T-cell (primary cell): ENCODE data around the gene ZNF500. TPM values are rescaled to one million over a fixed set of nuclear protein-coding genes. Genes with fewer than 3 reads are reported as not detected.
"Not testable (repeated sequence)": the region's sequence is repeated elsewhere in the genome, so short reads cannot be mapped to it uniquely, and the experiment has no call there.

Experiments
- ATAC-seq, 4 experiments: fragments of 200-7000 bp in 3 of 4; fragments of 150-1000 bp in 1 of 4; cut with Tn5 transposase; replicated peaks in 1 of 4; 1 replicate in 3 of 4; 2 replicates in 1 of 4; pipeline ENCODE4 v1.10.0; 2021; ENCODE audit warnings: moderate library complexity in 3 of 4, mild to moderate bottlenecking in 2 of 4, moderate number of reproducible peaks in 1 of 4
- CTCF ChIA-PET, 2 donors: fragments of 300-600 bp; sonication (Branson Sonifier 250); formaldehyde crosslinking; loops; one replicate each; lab custom pipeline; 2022; ENCODE audit warnings: antibody characterized with exemption in 2 of 2; lab: Charles Lee
- POLR2A ChIA-PET, 2 donors: fragments of 300-600 bp; sonication (Branson Sonifier 250); formaldehyde crosslinking; loops; one replicate each; lab custom pipeline; 2022; ENCODE audit warnings: antibody characterized with exemption in 2 of 2; lab: Charles Lee
- DNase-seq, 35 experiments: peaks; one replicate each; pipeline versions ENCODE4 v3.0.0 to v3.0.0-alpha.2; 2013 to 2023
- H3K27ac ChIP-seq: one replicate; pipeline ENCODE4 v1.5.1; 2013; ENCODE audit warnings: low read length
- H3K27me3 ChIP-seq, 2 experiments: replicated peaks in 1 of 2; 1 replicate in 1 of 2; 2 replicates in 1 of 2; pipeline versions ENCODE4 v1.6.1 to v1.7.0; 2013; ENCODE audit warnings: low read length in 1 of 2, mixed read lengths in 1 of 2; ENCODE audit not compliant: control insufficient read depth in 2 of 2, insufficient read depth in 2 of 2; ENCODE audit errors: extremely low read depth in 1 of 2
- H3K36me3 ChIP-seq, 2 donors: 1 replicate in 1 of 2; 2 replicates in 1 of 2; pipeline versions ENCODE4 v1.6.1 to v1.7.0; 2013; ENCODE audit warnings: low read length in 1 of 2; ENCODE audit not compliant: control insufficient read depth in 2 of 2, insufficient read depth in 1 of 2; ENCODE audit errors: extremely low read depth in 1 of 2
- H3K4me1 ChIP-seq, 2 experiments: 1 replicate in 1 of 2; 2 replicates in 1 of 2; pipeline versions ENCODE4 v1.6.1 to v1.7.0; 2013; ENCODE audit warnings: low read length in 2 of 2, mixed read lengths in 1 of 2; ENCODE audit not compliant: insufficient read depth in 2 of 2, control insufficient read depth in 1 of 2; ENCODE audit errors: extremely low read depth in 1 of 2
- H3K4me3 ChIP-seq, 2 donors: 1 replicate in 1 of 2; 2 replicates in 1 of 2; pipeline versions ENCODE4 v1.5.1 to v1.7.0; 2013; ENCODE audit warnings: mild to moderate bottlenecking in 2 of 2, low read length in 1 of 2, moderate library complexity in 1 of 2; ENCODE audit not compliant: control insufficient read depth in 1 of 2; ENCODE audit errors: extremely low read depth in 1 of 2
- H3K9me3 ChIP-seq: 2 replicates; pipeline ENCODE4 v1.7.0; 2013
- H3K27ac Mint-ChIP-seq, 2 donors: one replicate each; pipeline ENCODE4 v1.8.0; 2020 to 2021; ENCODE audit warnings: mild to moderate bottlenecking in 2 of 2, mixed read lengths in 2 of 2
- H3K27me3 Mint-ChIP-seq, 2 donors: one replicate each; pipeline ENCODE4 v1.8.0; 2021 to 2022; ENCODE audit warnings: mixed read lengths in 2 of 2
- H3K36me3 Mint-ChIP-seq: one replicate; pipeline ENCODE4 v1.8.0; 2021; ENCODE audit warnings: mixed read lengths
- H3K4me1 Mint-ChIP-seq, 3 donors: one replicate each; pipeline ENCODE4 v1.8.0; 2020 to 2022; ENCODE audit warnings: mixed read lengths in 3 of 3, mild to moderate bottlenecking in 1 of 3
- H3K4me3 Mint-ChIP-seq, 3 donors: one replicate each; pipeline ENCODE4 v1.8.0; 2020 to 2022; ENCODE audit warnings: mild to moderate bottlenecking in 3 of 3, mixed read lengths in 3 of 3, moderate library complexity in 3 of 3
- H3K9me3 Mint-ChIP-seq, 3 donors: one replicate each; pipeline ENCODE4 v1.8.0; 2020 to 2022; ENCODE audit warnings: mixed read lengths in 3 of 3
- WGBS: methylation state at CpG from one replicate; pipeline ENCODE4 v1.1.5; 2013; ENCODE audit warnings: missing lambda C conversion rate; ENCODE audit not compliant: insufficient coverage; 5-methylcytosine and 5-hydroxymethylcytosine counted together
- total RNA-seq, 35 experiments: library from RNA in 6 of 35; stranded (reverse) in 6 of 35; fragments of 120-200 nt in 1 of 35; gene quantifications; one replicate each; pipeline versions ENCODE4 v1.2.1 to v1.2.4 and lab custom pipeline; 2013 to 2026

ZNF500 gene
- total RNA-seq, 5 donors from 2014 or later (not counting 1 experiment from before 2014, with no cell fraction given) = 19.7 to 36.6 (median 32.4) TPM

DNA sequence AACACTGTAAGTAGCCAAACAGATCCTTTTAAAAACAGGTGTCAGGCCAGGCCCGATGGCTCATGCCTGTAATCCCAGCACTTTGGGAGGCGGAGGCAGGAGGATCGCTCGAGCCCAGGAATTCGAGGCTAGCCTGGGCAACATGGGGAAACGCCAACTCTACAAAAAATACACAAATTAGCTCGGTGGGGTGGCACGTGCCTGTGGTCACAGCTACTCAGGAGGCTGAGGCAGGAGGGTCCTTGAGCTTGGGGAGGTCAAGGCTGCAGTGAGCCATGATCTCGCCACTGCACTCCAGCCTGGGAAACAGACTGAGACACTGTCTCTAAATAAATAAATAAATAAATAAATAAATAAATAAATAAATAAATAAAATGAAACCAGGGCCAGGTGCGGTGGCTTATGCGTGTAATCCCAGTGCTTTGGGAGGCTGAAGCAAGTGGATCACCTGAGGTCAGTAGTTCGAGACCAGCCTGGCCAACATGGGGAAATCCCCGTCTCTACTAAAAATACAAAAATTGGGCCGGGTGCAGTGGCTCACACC, 17.6 kb upstream of the ZNF500 start:
- DNase-seq, H3K9me3 Mint-ChIP-seq, CTCF ChIA-PET, H3K27me3 ChIP-seq, H3K4me3 Mint-ChIP-seq, H3K9me3 ChIP-seq, H3K27ac Mint-ChIP-seq, H3K4me1 Mint-ChIP-seq, H3K36me3 ChIP-seq, H3K4me1 ChIP-seq, H3K4me3 ChIP-seq, H3K27ac ChIP-seq, H3K36me3 Mint-ChIP-seq, POLR2A ChIA-PET, ATAC-seq, H3K27me3 Mint-ChIP-seq: not testable (repeated sequence)
- WGBS = 94% methylated on average over 8 of the region's 14 CpGs

- Histone ChIP-seq H3K4me3 (no peak overlapping the region), H3K9me3 (no peaks in the 10 kb centered on the region), H3K27me3 (peaks cover 0 to 3% of the 10 kb centered on the region in 2 experiments), H3K27ac (no peak overlapping the region), H3K36me3 (no peaks in the 10 kb centered on the region), H3K4me1 (no peaks in the 10 kb centered on the region)
- 82% methylated on average over 8 of the region's 16 CpGs for WGBS
- ATAC-seq (no peak), DNase-seq (no peak)
- POLR2A ChIA-PET = no interaction called here
- CTCF ChIA-PET = no interaction called here
- Mint-ChIP-seq H3K27ac (no peak overlapping the region), H3K4me1 (no peaks in the 10 kb centered on the region), H3K9me3 (no peaks in the 10 kb centered on the region), H3K27me3 (peaks cover 0 to 2% of the 10 kb centered on the region in 2 donors), H3K4me3 (no peak overlapping the region), H3K36me3 (no peaks in the 10 kb centered on the region)
These were observed 17.0 kb upstream of the ZNF500 start for GRCh38 chr16:4783951-4784336.

- Histone ChIP-seq H3K4me3 (no peak overlapping the region), H3K4me1 (no peaks in the 10 kb centered on the region), H3K27me3 (peaks cover 0 to 3% of the 10 kb centered on the region in 2 experiments), H3K27ac (no peak overlapping the region), H3K9me3 (no peaks in the 10 kb centered on the region), H3K36me3 (no peaks in the 10 kb centered on the region)
- ChIA-PET POLR2A (no interaction called here), CTCF (no interaction called here)
- Mint-ChIP-seq H3K4me3 (no peak overlapping the region), H3K27me3 (peaks cover 0 to 2% of the 10 kb centered on the region in 2 donors), H3K9me3 (no peaks in the 10 kb centered on the region), H3K27ac (no peak overlapping the region), H3K36me3 (no peaks in the 10 kb centered on the region), H3K4me1 (no peaks in the 10 kb centered on the region)
- DNase-seq (no peak), ATAC-seq (no peak)
- WGBS = 89% methylated on average over 10 of the region's 25 CpGs
These were observed 16.4 kb upstream of the ZNF500 start for GRCh38 chr16:4783251-4783950.

DNA sequence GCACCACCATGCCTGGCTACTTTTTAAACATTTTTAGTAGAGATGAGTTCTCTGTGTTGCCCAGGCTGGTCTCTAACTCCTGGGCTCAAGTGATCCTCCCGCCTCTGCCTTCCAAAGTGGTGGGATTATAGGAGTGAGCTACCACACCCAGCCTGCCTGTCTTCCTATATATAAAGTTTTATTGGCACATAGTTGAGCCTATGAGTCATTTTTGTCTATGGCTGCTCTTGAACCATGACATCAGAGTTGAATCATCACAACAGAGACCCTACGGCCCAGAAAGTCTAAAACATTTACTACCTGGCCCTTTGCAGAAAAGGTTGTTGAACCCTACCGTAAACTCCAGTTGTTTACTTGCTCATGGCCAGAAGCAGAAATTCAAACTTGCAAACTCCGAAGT, 13.3 kb upstream of the ZNF500 start:
- H3K27ac ChIP-seq = no peak overlapping the region
- DNase-seq (no peak), ATAC-seq (no peak)
- H3K27me3 ChIP-seq = peaks cover 0 to 3% of the 10 kb centered on the region in 2 experiments
- no peaks in the 10 kb centered on the region for H3K36me3 ChIP-seq
- Mint-ChIP-seq H3K27ac (no peak overlapping the region), H3K27me3 (peaks cover 0 to 2% of the 10 kb centered on the region in 2 donors), H3K9me3 (no peaks in the 10 kb centered on the region), H3K36me3 (no peaks in the 10 kb centered on the region), H3K4me3 (no peak overlapping the region), H3K4me1 (no peaks in the 10 kb centered on the region)
- H3K9me3 ChIP-seq = no peaks in the 10 kb centered on the region
- CTCF ChIA-PET = interaction anchor here in 1 of 2 donors (0.5 kb wide), 1 partner anchor 367 kb away, joined by 3 read pairs; no protein-coding TSS in a partner anchor
- POLR2A ChIA-PET = no interaction called here
- 94% methylated on average over 3 of the region's 4 CpGs for WGBS
- no peaks in the 10 kb centered on the region for H3K4me1 ChIP-seq
- H3K4me3 ChIP-seq = no peak overlapping the region

DNA sequence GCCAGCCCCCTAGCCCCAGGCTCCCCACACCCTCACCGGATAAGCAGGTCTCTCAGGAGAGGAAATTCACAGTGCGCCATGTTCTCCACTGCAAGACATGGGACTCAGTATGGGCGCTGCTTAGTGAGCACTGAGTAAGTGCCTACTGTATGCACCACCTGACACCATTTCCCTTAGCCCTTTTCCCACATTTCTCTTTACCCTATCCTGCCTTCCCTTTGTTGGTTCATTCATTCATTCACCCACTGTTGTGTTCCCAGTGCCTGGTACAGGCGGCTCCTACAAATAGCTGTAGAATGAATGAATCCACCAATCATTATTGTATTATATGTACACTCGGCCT, 11.1 kb upstream of the ZNF500 start:
- 93% methylated on average over 3 of the region's 5 CpGs for WGBS
- Histone ChIP-seq H3K27ac (no peak overlapping the region), H3K27me3 (no peaks in the 10 kb centered on the region), H3K4me3 (no peak overlapping the region), H3K9me3 (no peaks in the 10 kb centered on the region), H3K36me3 (no peaks in the 10 kb centered on the region), H3K4me1 (no peaks in the 10 kb centered on the region)
- H3K4me3 Mint-ChIP-seq = no peak overlapping the region
- no peaks in the 10 kb centered on the region for H3K27me3 Mint-ChIP-seq
- DNase-seq (no peak), ATAC-seq (no peak)
- H3K9me3 Mint-ChIP-seq = no peaks in the 10 kb centered on the region
- H3K4me1 Mint-ChIP-seq = no peaks in the 10 kb centered on the region
- CTCF ChIA-PET = no interaction called here
- POLR2A ChIA-PET = no interaction called here
- no peak overlapping the region for H3K27ac Mint-ChIP-seq
- H3K36me3 Mint-ChIP-seq = no peaks in the 10 kb centered on the region

- Histone ChIP-seq H3K4me1 (no peaks in the 10 kb centered on the region), H3K4me3 (no peak overlapping the region)
- no peaks in the 10 kb centered on the region for H3K4me1 Mint-ChIP-seq
These were observed 10.5 kb upstream of the ZNF500 start for GRCh38 chr16:4777339-4778049.

More at GRCh38 chr16:4777339-4778049, 10.5 kb upstream of the ZNF500 start:
- CTCF ChIA-PET = no interaction called here
- H3K36me3 Mint-ChIP-seq = no peaks in the 10 kb centered on the region
- 86% methylated on average over 6 of the region's 17 CpGs for WGBS
- H3K27ac Mint-ChIP-seq = no peak overlapping the region
- DNase-seq (no peak), ATAC-seq (no peak)
- no peaks in the 10 kb centered on the region for H3K27me3 Mint-ChIP-seq
- H3K27ac ChIP-seq = no peak overlapping the region
- POLR2A ChIA-PET = no interaction called here
- H3K4me3 Mint-ChIP-seq = no peak overlapping the region
- H3K9me3 Mint-ChIP-seq = no peaks in the 10 kb centered on the region
- no peaks in the 10 kb centered on the region for H3K27me3 ChIP-seq
- no peaks in the 10 kb centered on the region for H3K36me3 ChIP-seq
- H3K9me3 ChIP-seq = no peaks in the 10 kb centered on the region
